Heart left ventricle (tissue), 16 donors: ENCODE data around the gene UST. TPM values are rescaled to one million over a fixed set of nuclear protein-coding genes. Genes with fewer than 3 reads are reported as not detected.

Experiments used
- ATAC-seq, 4 donors: fragments of 200-7000 bp; cut with Tn5 transposase; one replicate each; pipeline ENCODE4 v1.9.1; 2020 to 2022; ENCODE audit warnings: moderate library complexity in 4 of 4, mild to moderate bottlenecking in 3 of 4, moderate number of reproducible peaks in 1 of 4
- DNase-seq, 5 donors: peaks; one replicate each; pipeline ENCODE4 v3.0.0-alpha.2; 2020
- H3K27ac ChIP-seq, 12 donors: fragments of 200-600 bp; sonication (generic) in 4 of 12; one replicate each; pipeline versions ENCODE4 v1.5.0 to v1.8.0; 2016 to 2022; ENCODE audit warnings: mild to moderate bottlenecking in 2 of 12
- H3K27me3 ChIP-seq, 9 donors: fragments of 200-600 bp; sonication (generic) in 2 of 9; one replicate each; pipeline versions ENCODE4 v1.5.1 to v1.8.0; 2016 to 2022; ENCODE audit warnings: mild to moderate bottlenecking in 3 of 9
- H3K36me3 ChIP-seq, 9 donors: fragments of 200-600 bp; sonication (generic) in 2 of 9; one replicate each; pipeline versions ENCODE4 v1.5.0 to v1.8.0; 2018 to 2022; ENCODE audit warnings: mild to moderate bottlenecking in 2 of 9
- H3K4me1 ChIP-seq, 12 donors: fragments of 200-600 bp; sonication (generic) in 4 of 12; one replicate each; pipeline versions ENCODE4 v1.5.0 to v1.8.0; 2016 to 2022; ENCODE audit warnings: mild to moderate bottlenecking in 3 of 12
- H3K4me3 ChIP-seq, 12 donors: fragments of 200-600 bp; sonication (generic) in 4 of 12; one replicate each; pipeline versions ENCODE4 v1.5.0 to v1.8.0; 2017 to 2022; ENCODE audit warnings: mild to moderate bottlenecking in 9 of 12, moderate library complexity in 4 of 12
- H3K9me3 ChIP-seq, 12 donors: fragments of 200-600 bp; sonication (generic) in 4 of 12; one replicate each; pipeline versions ENCODE4 v1.5.0 to v1.8.0; 2016 to 2022; ENCODE audit warnings: mild to moderate bottlenecking in 1 of 12
- CTCF ChIP-seq, 12 donors: fragments of 200-600 bp; sonication (generic) in 4 of 12; IDR thresholded peaks; one replicate each; pipeline versions ENCODE4 v1.5.0 to v1.8.0; 2018 to 2022; ENCODE audit warnings: antibody characterized with exemption in 12 of 12, mild to moderate bottlenecking in 5 of 12
- POLR2A ChIP-seq, 2 donors: fragments of 450-650 bp; IDR thresholded peaks; one replicate each; pipeline ENCODE4 v1.6.1; 2017; ENCODE audit warnings: antibody characterized with exemption in 2 of 2, mild to moderate bottlenecking in 2 of 2, moderate library complexity in 2 of 2
- WGBS, 4 donors: extraction: QIAGEN DNeasy Blood & Tissue Kit in 2 of 4; methylation state at CpG; one replicate each; pipeline versions ENCODE4 v1.1.5 to v1.1.7; 2013 to 2018; 5-methylcytosine and 5-hydroxymethylcytosine counted together
- intact Hi-C, 10 donors: fragments of 100-400 bp; cut with DNase I; formaldehyde crosslinking; loops; one replicate each; pipeline versions ENCODE4 v1.11.1 to v1.14.2; 2022
- polyA plus RNA-seq, 2 donors: library from polyadenylated mRNA; stranded (reverse); fragments of 200-250 nt; gene quantifications; one replicate each; pipeline ENCODE4 v1.2.3, GENCODE V29; 2013
- total RNA-seq, 9 donors: library from RNA; depleted of rRNA in 2 of 9; stranded (reverse); fragments of >200 nt in 2 of 9; fragmentation: NEBNext Ultra II Directional in 3 of 9; extraction: Animal tissue kit (Norgen Biotek cat#: 25700) in 3 of 9; gene quantifications; one replicate each; pipeline versions ENCODE4 v1.1.0 to v1.2.4, GENCODE V29; 2016 to 2023
- donor health status: ischemic (EF 13 %, LVEDD 7.1; RV severe dilation, severe dysfunction).
- donor health status: healthy with polysubstance abuse.
- donor health status: DM: no; HTN: yes; CAD: no.
- donor health status: DM: no; HTN: no; CAD: no.
- donor health status: ischemic (EF 25% LVEDD 6.9; RV normal size, moderate dysfunction).
- donor health status: ischemic (EF 25% LVEDD 5.7; RV mildly dilated, moderate dysfunction).
- donor health status: healthy.
- donor health status: DM: yes; HTN: yes; CAD: no.
- donor health status: ischemic (EF 35%, LVEDD 5.7; RV mildly dilated, moderate dysfunction).
- donor health status: nonischemic (EF 11% LVEDD 7.7; RV severe dilation, severe dysfunction).
- donor health status: DM: yes; HTN: yes; CAD: no.
- donor health status: PGD.
- donor health status: ischemic (EF 29% LVEDD 5.4; RV normal size, mild dysfunction).
- donor health status: nonischemic (EF 23%, LVEDD 6.1; RV moderate dilation, normal function).

Gene UST
- total and polyA plus RNA-seq, 11 donors: 1.1 to 5.8 (median 2.7) TPM

GRCh38 chr6:148964467-148964866 is 217.6 kb downstream of the UST start:
- Histone ChIP-seq H3K27ac (no peak overlapping the region), H3K9me3 (no peaks in the 10 kb centered on the region), H3K4me1 (peaks cover 0 to 5% (median 0%) of the 10 kb centered on the region in 12 donors), H3K4me3 (no peak overlapping the region), H3K36me3 (no peaks in the 10 kb centered on the region), H3K27me3 (no peaks in the 10 kb centered on the region)
- no peak for ATAC-seq
- no peak for DNase-seq
- TF ChIP-seq CTCF (IDR thresholded peaks at IDR 0.05): no peak
- TF ChIP-seq POLR2A (IDR thresholded peaks at IDR 0.05): no peak
- intact Hi-C loops: no loop called here
- WGBS, 4 donors: 95 to 97% (median 96%) methylated on average over 13 of the region's 13 CpGs

DNA sequence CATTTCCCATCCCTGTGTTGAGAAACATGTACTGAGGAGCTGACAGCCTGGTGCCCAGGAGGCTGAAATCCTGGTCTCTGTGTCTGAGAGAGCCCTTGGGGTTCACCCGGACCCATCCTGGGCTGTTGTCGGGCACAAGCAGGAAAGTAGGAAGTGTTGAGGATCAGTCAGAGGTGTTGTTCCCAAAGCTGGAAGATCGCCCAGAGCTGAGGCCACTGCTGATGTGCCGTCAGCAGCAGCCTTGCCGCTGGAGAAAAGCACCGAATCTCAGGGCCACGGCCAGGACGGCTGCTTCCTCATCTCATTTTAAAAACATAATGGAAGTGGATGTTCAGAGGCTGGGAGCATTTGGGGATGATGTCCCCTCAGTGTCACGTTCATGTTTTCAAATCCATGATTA is 218.5 kb downstream of the UST start:
- peaks cover 0 to 5% (median 0%) of the 10 kb centered on the region in 12 donors for H3K4me1 ChIP-seq
- peak in 3 of 4 donors; percentile 50 to 68 (median 59) for ATAC-seq
- intact Hi-C loops: no loop called here
- H3K27me3 ChIP-seq: no peaks in the 10 kb centered on the region
- no peaks in the 10 kb centered on the region for H3K36me3 ChIP-seq
- peak in 3 of 5 donors; percentile 29 to 56 (median 37) for DNase-seq
- no peak overlapping the region for H3K27ac ChIP-seq
- TF ChIP-seq CTCF (IDR thresholded peaks at IDR 0.05) (no peak), POLR2A (IDR thresholded peaks at IDR 0.05) (no peak)
- no peaks in the 10 kb centered on the region for H3K9me3 ChIP-seq
- no peak overlapping the region for H3K4me3 ChIP-seq
- WGBS, 4 donors: 45 to 75% (median 49%) methylated on average over 9 of the region's 9 CpGs

DNA sequence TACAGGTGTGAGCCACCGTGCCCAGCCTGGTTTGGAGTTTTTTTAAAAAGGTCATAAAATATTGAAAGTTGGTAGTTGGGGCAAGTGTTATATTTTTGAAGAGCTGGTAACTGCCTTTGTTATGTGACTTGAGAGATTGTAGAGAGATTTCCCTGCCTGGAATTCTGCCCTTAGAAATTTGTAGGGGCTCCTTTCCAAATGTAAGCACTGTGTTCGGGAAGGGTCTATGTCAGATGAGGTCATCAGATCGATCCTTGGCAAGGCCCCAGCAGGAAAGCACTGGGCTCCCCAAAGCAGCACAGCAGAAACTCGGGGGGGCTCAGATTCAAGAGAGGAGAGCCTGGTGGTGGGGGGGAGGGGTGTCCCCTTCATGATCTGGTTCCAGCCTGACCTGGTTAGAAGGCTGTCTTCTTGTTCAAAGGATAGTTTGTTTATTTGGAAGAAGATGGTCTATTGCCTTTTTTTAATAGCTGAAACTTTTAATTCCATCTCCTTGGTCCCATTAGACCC is 220.2 kb downstream of the UST start:
- TF ChIP-seq CTCF (IDR thresholded peaks at IDR 0.05) (no peak), POLR2A (IDR thresholded peaks at IDR 0.05) (no peak)
- Histone ChIP-seq H3K36me3 (no peaks in the 10 kb centered on the region), H3K27me3 (peaks cover 0 to 3% (median 0%) of the 10 kb centered on the region in 9 donors), H3K9me3 (no peaks in the 10 kb centered on the region), H3K4me3 (no peak overlapping the region), H3K27ac (no peak overlapping the region), H3K4me1 (peaks cover 0 to 5% (median 0%) of the 10 kb centered on the region in 12 donors)
- ATAC-seq (no peak), DNase-seq (no peak)
- intact Hi-C loops: no loop called here
- 61 to 69% (median 63%) methylated on average over 4 of the region's 4 CpGs for WGBS, 4 donors

DNA sequence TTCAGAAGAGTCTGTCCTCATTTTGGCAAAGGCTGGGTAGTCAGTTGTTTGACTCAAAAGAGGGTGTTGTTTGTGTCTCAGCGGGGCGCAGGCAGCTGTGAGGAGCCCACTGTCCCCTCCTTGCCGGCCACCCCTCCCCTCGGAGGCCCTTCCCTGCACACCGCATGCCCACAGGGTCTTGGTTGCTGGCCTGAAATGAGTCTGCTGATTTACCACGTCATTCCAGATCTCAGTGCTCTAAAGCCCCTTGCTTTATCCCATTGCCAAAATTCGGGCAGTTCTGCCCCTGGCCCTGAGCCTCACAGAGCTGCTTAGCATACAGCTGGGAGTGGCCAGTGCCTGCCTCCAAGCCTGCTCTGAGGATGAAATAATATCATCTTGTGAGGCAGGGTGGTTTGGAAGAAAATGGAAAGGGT is 220.7 kb downstream of the UST start:
- ATAC-seq (no peak), DNase-seq (no peak)
- intact Hi-C loops: no loop called here
- no peak overlapping the region for H3K27ac ChIP-seq
- H3K9me3 ChIP-seq: no peaks in the 10 kb centered on the region
- 59 to 81% (median 76%) methylated on average over 7 of the region's 7 CpGs for WGBS, 4 donors
- TF ChIP-seq CTCF (IDR thresholded peaks at IDR 0.05) (no peak), POLR2A (IDR thresholded peaks at IDR 0.05) (no peak)
- peaks cover 0 to 5% (median 0%) of the 10 kb centered on the region in 12 donors for H3K4me1 ChIP-seq
- no peaks in the 10 kb centered on the region for H3K36me3 ChIP-seq
- H3K27me3 ChIP-seq: peaks cover 0 to 3% (median 0%) of the 10 kb centered on the region in 9 donors
- no peak overlapping the region for H3K4me3 ChIP-seq
